Mucosa of descending colon (tissue), 3 donors: Measurements from ENCODE around the gene NFKBIE. TPM values are rescaled to one million over a fixed set of nuclear protein-coding genes. Genes with fewer than 3 reads are reported as not detected.

Experiments
- ATAC-seq: fragments of 200-7000 bp; cut with Tn5 transposase; one replicate; pipeline ENCODE4 v1.9.1; 2020; ENCODE audit warnings: mild to moderate bottlenecking, moderate library complexity
- DNase-seq, 3 donors: peaks; one replicate each; pipeline ENCODE4 v3.0.0-alpha.2; 2020
- H3K36me3 ChIP-seq: fragments of 200-600 bp; one replicate; pipeline ENCODE4 v1.8.0; 2021; ENCODE audit warnings: low read depth, mild to moderate bottlenecking
- H3K4me1 ChIP-seq: fragments of 200-600 bp; one replicate; pipeline ENCODE4 v1.8.0; 2021; ENCODE audit warnings: low read depth, mild to moderate bottlenecking
- H3K4me3 ChIP-seq: fragments of 200-600 bp; one replicate; pipeline ENCODE4 v1.8.0; 2021; ENCODE audit warnings: mild to moderate bottlenecking
- H3K9me3 ChIP-seq: fragments of 200-600 bp; one replicate; pipeline ENCODE4 v1.8.0; 2021; ENCODE audit warnings: mild to moderate bottlenecking
- intact Hi-C, 2 donors: fragments of 100-400 bp; cut with DNase I in 1 of 2; cut with micrococcal nuclease in 1 of 2; formaldehyde crosslinking; loops; one replicate each; pipeline versions ENCODE4 v1.11.0 to v1.11.1; 2022; cut with DNase I, micrococcal nuclease
- total RNA-seq, 3 donors: library from RNA; stranded (reverse); fragmentation: NEBNext Ultra II Directional in 2 of 3; extraction: Animal tissue kit (Norgen Biotek cat#: 25700) in 2 of 3; gene quantifications; one replicate each; pipeline versions ENCODE4 v1.2.1 to v1.2.4, GENCODE V29; 2021 to 2023
- TF ChIP-seq, protein P1 (sequence below): fragments of 200-600 bp; IDR thresholded peaks from one replicate; pipeline ENCODE4 v1.8.0; 2022; ENCODE audit warnings: antibody characterized with exemption, mild to moderate bottlenecking
- donor health status: DM: no; HTN: no; CAD: no; lungs with moderate emphysema.
- donor health status: DM: no; HTN: no; CAD: no.
- donor health status: DM: no; HTN: yes; CAD: no.

NFKBIE gene
- total RNA-seq, 3 donors from 2014 or later = 8.7 to 13.4 (median 10.8) TPM

DNA sequence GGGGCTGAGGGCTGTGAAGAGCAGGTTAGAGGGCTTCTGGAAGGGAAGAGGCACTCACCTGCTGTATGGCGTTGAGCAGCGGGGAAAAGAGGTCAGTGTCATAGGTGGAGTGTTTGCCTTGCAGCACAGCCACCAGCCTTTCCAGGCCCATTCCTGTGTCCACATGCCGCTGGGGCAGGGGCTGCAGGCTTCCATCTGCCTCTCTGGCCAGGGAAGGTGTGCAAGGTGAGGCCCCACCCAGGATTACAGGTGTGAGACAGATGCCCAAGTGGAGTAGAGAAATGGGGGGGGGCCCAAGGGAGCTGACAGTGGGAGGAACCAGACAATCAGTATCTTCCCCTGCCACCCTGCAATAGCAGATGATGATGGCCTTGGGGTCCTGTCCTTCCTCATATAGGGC, 44.9 kb upstream of the NFKBIE start:
- intact Hi-C loops = no loop called here
- TF ChIP-seq, protein P1, sequence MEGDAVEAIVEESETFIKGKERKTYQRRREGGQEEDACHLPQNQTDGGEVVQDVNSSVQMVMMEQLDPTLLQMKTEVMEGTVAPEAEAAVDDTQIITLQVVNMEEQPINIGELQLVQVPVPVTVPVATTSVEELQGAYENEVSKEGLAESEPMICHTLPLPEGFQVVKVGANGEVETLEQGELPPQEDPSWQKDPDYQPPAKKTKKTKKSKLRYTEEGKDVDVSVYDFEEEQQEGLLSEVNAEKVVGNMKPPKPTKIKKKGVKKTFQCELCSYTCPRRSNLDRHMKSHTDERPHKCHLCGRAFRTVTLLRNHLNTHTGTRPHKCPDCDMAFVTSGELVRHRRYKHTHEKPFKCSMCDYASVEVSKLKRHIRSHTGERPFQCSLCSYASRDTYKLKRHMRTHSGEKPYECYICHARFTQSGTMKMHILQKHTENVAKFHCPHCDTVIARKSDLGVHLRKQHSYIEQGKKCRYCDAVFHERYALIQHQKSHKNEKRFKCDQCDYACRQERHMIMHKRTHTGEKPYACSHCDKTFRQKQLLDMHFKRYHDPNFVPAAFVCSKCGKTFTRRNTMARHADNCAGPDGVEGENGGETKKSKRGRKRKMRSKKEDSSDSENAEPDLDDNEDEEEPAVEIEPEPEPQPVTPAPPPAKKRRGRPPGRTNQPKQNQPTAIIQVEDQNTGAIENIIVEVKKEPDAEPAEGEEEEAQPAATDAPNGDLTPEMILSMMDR = no peak
- ATAC-seq = no peak
- peaks cover 13% of the 10 kb centered on the region for H3K4me1 ChIP-seq
- no peaks in the 10 kb centered on the region for H3K9me3 ChIP-seq
- no peak for DNase-seq
- H3K36me3 ChIP-seq = no peaks in the 10 kb centered on the region
- H3K4me3 ChIP-seq = no peak overlapping the region

DNA sequence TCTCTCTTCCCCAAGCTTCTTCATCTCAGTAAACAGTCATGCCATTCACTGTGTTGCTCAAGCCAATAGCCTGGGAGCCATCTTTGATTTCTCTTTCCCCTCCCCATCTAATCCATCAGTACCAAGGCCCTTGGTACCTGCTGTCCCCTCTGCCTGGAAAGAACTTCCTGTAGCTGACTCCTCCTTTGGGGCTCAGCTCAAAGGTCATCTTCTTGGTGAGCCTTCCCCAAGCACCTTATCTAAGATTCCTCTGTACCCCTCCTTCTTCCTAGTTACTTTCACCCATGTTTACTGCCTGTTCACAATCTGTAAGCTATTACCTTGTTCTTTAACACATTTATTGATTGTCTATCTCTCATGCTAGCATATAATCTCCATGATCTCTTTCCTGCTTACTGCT, 44.3 kb upstream of the NFKBIE start:
- ATAC-seq = peak; percentile 58
- Histone ChIP-seq H3K4me1 (peaks cover 13% of the 10 kb centered on the region), H3K4me3 (no peak overlapping the region), H3K36me3 (no peaks in the 10 kb centered on the region), H3K9me3 (no peaks in the 10 kb centered on the region)
- intact Hi-C loops = no loop called here
- TF ChIP-seq, protein P1 = no peak
- DNase-seq = peak in 1 of 3 donors; percentile 40

DNA sequence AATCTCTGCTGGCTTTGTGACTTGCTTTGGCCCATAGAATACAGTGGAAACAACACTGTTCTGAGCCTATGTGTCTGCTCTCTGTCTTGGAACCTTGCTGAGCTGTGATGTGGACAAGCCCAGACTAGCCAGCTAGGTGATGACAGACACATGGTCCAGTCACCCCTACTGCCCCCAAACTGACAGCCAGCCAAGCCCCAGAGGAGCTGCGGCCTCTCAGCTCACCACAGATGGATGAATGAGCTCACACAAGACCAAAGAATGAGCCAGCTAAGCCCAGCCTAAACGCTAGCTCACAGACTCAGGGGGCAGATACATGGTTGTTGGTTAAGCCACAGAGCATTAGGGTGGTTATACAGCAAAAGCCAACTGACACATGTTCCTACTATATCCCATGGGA, 43.7 kb upstream of the NFKBIE start:
- ATAC-seq (no peak), DNase-seq (no peak)
- intact Hi-C loops = no loop called here
- Histone ChIP-seq H3K9me3 (no peaks in the 10 kb centered on the region), H3K4me1 (peaks cover 13% of the 10 kb centered on the region), H3K36me3 (no peaks in the 10 kb centered on the region), H3K4me3 (no peak overlapping the region)
- TF ChIP-seq, protein P1 = no peak

DNA sequence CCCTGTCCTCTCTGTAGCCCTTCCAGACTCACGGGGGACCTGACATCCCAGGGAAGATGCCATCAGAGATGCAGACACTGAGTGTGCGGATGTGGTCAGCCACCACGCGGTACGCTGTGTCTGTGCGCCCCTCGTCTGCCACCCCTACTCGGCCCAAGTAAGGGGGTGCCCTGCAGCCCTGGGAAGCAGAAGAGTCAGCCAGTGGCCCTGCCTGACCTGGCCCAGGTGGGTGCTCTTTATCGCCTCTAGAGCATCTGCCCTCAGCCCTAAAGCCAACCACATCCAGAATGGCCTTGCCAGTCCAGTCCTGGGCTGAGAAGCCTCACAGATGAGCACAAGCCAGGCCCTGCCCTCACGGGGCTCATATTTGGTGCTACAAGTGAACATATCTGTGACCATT, 41.9 kb upstream of the NFKBIE start:
- ATAC-seq (no peak), DNase-seq (no peak)
- no peaks in the 10 kb centered on the region for H3K9me3 ChIP-seq
- intact Hi-C loops = no loop called here
- peaks cover 9% of the 10 kb centered on the region for H3K4me1 ChIP-seq
- no peaks in the 10 kb centered on the region for H3K36me3 ChIP-seq
- H3K4me3 ChIP-seq = no peak overlapping the region
- TF ChIP-seq, protein P1 = no peak

DNA sequence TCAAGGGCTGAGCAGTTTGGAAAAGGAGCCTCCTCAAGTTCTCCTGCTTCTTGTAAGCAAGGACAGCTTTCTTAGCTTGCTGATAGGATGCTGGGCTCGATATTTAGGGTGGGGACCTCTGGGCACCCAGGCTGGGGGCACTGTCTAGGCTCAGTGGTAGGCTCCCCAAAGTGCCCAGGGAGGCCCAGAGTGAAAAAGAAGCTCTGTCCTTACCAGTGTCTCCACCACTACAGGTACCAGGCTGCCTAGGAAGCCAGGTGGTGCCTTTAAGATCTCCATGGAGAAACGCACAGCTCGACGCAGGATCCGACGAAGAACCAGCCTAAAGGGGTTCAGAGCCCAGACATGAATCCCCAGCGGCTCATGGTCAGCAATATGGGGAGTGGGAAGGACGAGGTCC, 41.4 kb upstream of the NFKBIE start:
- H3K4me3 ChIP-seq = no peak overlapping the region
- ATAC-seq (no peak), DNase-seq (no peak)
- H3K9me3 ChIP-seq = no peaks in the 10 kb centered on the region
- H3K36me3 ChIP-seq = no peaks in the 10 kb centered on the region
- peaks cover 5% of the 10 kb centered on the region for H3K4me1 ChIP-seq
- TF ChIP-seq, protein P1 = no peak
- intact Hi-C loops = no loop called here

DNA sequence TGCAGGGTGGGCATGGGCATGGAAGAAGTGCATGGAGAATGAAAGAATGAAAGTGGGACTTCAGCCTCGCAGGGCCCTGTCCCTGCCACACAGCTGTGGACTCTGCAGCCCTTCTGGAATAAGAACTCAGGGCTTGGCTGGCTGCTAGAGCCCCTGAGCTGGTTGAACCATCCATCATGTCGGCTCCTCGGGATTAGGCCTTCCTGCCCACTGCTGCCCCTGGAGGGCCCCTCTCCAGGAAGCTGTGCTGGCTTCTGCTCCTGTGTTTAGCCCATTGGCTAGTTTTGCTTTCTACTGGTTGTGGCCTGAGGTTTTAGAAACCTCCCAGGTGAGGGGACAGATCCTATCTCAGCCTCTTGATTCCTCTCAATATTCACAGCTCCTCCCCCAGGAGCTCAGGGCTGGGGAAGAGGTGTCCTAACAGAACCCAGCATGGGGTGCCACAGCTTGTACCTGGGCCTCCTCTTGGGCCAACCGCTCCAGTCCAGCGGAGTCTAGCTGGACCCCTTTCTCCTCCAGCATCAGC, 39.9 kb upstream of the NFKBIE start:
- ATAC-seq (no peak), DNase-seq (no peak)
- Histone ChIP-seq H3K4me1 (peaks cover 3% of the 10 kb centered on the region), H3K9me3 (no peaks in the 10 kb centered on the region), H3K36me3 (no peaks in the 10 kb centered on the region), H3K4me3 (no peak overlapping the region)
- TF ChIP-seq, protein P1 = no peak
- intact Hi-C loops = no loop called here
